HepG2 (cell line): ENCODE data around the gene RAP1A.

ENCODE experiments used
- CTCF ChIP-seq: sonication (generic); formaldehyde crosslinking; IDR thresholded peaks from 2 replicates; pipeline ENCODE4 v1.5.0; 2020; ENCODE audit warnings: mild to moderate bottlenecking, missing genetic modification reagents, moderate library complexity
- ZNF253 ChIP-seq: sonication (generic); formaldehyde crosslinking; IDR thresholded peaks from 2 replicates; pipeline ENCODE4 v1.8.0; 2022; ENCODE audit warnings: mild to moderate bottlenecking, missing genetic modification reagents, borderline replicate concordance
- ZNF737 ChIP-seq: sonication (generic); formaldehyde crosslinking; IDR thresholded peaks from 2 replicates; pipeline ENCODE4 v1.5.0; 2020; ENCODE audit warnings: missing genetic modification reagents, mild to moderate bottlenecking, borderline replicate concordance

- TF ChIP-seq ZNF253 (CRISPR knock-in tag) (no peak), ZNF737 (CRISPR knock-in tag) (no peak), CTCF (CRISPR knock-in tag) (no peak)
These were observed 138.8 kb downstream of the RAP1A start for GRCh38 chr1:111758373-111758772.
